ENCODE results near the gene FAAH2. TPM values are rescaled to one million over a fixed set of nuclear protein-coding genes. Genes with fewer than 3 reads are reported as not detected.
A peak's percentile ranks its signal among the peaks of the same experiment; 100 is the strongest.
"Not testable (repeated sequence)": the region's sequence is repeated elsewhere in the genome, so short reads cannot be mapped to it uniquely, and the experiment has no call there.

The FAAH2 gene, protein sequence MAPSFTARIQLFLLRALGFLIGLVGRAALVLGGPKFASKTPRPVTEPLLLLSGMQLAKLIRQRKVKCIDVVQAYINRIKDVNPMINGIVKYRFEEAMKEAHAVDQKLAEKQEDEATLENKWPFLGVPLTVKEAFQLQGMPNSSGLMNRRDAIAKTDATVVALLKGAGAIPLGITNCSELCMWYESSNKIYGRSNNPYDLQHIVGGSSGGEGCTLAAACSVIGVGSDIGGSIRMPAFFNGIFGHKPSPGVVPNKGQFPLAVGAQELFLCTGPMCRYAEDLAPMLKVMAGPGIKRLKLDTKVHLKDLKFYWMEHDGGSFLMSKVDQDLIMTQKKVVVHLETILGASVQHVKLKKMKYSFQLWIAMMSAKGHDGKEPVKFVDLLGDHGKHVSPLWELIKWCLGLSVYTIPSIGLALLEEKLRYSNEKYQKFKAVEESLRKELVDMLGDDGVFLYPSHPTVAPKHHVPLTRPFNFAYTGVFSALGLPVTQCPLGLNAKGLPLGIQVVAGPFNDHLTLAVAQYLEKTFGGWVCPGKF
- total RNA-seq = 1 to 10 TPM in 3 of 8 experiments, under 1 TPM in 4, not detected in 1; 0.18 to 1.4 (median 0.92) TPM

DNA sequence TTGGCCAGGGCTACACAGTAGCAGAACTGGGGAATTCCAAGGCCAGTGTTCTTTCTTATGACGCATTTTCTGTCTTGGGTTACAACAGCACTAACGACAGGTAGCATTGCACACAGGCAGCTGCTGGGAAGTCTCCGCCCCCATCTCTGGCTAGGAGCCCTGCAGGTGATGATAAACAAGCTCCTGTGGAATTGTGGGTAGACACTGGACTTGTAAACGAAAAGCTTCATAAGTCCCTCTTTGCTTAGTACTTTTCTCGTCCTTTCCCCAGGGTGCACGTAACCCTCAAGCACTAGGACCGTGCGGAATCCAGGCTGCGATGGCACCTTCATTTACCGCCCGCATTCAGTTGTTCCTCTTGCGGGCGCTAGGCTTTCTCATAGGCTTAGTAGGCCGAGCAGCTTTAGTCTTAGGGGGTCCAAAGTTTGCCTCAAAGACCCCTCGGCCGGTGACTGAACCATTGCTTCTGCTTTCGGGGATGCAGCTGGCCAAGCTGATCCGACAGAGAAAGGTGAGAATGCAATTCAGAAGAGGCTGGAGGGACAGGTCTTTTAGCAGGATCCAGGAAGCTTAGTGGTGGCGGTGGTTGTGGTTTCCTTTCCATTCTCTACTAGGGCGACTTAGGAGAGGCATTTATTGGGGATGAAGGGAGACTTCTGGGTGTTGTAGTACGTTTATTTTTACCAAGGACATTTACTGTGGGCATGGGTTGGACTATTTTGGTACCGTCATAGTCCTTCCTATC, at the start of gene FAAH2:
FAAH2 (plus strand) TSS at position 200 of the 745 bp plus-strand sequence; CDS start at position 320, 120 bp downstream.
- WGBS, 10 experiments = 0 to 48% (median 20%) methylated on average over 1 to 14 of the region's 22 CpGs; no CpG with 5 or more reads in 6 of the 10 experiments
- Histone ChIP-seq H3K27ac (no peak within 1 kb of the TSS), H3K4me1 (replicated peaks in 1 of 2) (no peaks in the 10 kb centered on the region), H3K4me3 (peak within 1 kb of the TSS in 1 of 5 donors; percentile 31)
- in situ Hi-C loops (cut with MboI; ENCODE audit: low pct_unique_long_range_greater_than_20kb in 2 of 9, low sequenced_read_pairs in 9 of 9, unreplicated experiment in 9 of 9) = no loop called here
- ATAC-seq (replicated peaks in 6 of 8) = peak in 6 of 8 experiments; percentile 23 to 82 (median 54)

DNA sequence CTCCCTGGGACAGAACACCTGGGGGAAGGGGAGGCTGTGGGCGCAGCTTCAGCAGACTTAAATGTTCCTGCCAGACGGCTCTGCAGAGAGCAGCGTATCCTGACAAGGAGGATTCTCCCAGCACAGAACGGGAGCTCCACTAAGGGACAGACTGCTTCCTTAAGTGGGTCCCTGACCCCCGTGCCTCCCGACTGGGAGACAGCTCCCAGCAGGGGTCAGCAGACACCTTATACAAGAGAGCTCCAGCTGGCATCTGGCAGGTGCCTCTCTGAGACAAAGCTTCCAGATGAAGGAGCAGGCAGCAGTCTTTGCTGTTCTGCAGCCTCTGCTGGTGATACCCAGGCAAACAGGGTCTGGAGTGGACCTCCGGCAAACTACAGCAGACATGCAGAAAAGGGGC, 44.5 kb upstream of the FAAH2 start:
- Histone ChIP-seq H3K27ac (no peak overlapping the region), H3K4me3 (no peak overlapping the region), H3K4me1 (replicated peaks in 1 of 2) (no peaks in the 10 kb centered on the region)
- 76 to 100% methylated on average over 1 to 7 of the region's 7 CpGs; no CpG with 5 or more reads in 8 of the 10 experiments for WGBS, 10 experiments
- ATAC-seq (replicated peaks in 6 of 8) = no peak
- in situ Hi-C loops (cut with MboI; ENCODE audit: low pct_unique_long_range_greater_than_20kb in 2 of 9, low sequenced_read_pairs in 9 of 9, unreplicated experiment in 9 of 9) = no loop called here

DNA sequence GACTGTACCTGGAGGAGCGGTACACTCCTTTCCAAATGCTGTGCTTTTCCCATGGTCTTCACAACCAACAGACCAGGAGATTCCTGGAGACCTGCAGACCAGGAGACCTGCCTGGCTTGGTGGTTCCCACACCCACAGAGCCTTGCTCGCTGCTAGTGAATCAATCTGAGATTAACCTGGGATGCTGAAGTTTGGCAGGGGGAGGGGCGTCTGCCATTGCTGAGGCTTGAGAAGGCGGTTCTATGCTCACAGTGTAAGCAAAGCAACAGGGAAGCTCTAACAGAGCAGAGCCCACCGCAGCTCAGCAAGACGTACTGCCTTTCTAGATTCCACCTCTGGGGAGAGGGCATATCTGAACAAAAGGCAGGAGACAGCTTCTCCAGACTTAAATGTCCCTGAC, 34.5 kb upstream of the FAAH2 start:
- Histone ChIP-seq H3K27ac (no peak overlapping the region), H3K4me1 (replicated peaks in 1 of 2) (no peaks in the 10 kb centered on the region), H3K4me3 (no peak overlapping the region)
- in situ Hi-C loops (cut with MboI; ENCODE audit: low pct_unique_long_range_greater_than_20kb in 2 of 9, low sequenced_read_pairs in 9 of 9, unreplicated experiment in 9 of 9) = no loop called here
- WGBS, 10 experiments = 80 to 100% (median 100%) methylated on average over 1 to 2 of the region's 6 CpGs; no CpG with 5 or more reads in 7 of the 10 experiments
- no peak for ATAC-seq (replicated peaks in 6 of 8)

DNA sequence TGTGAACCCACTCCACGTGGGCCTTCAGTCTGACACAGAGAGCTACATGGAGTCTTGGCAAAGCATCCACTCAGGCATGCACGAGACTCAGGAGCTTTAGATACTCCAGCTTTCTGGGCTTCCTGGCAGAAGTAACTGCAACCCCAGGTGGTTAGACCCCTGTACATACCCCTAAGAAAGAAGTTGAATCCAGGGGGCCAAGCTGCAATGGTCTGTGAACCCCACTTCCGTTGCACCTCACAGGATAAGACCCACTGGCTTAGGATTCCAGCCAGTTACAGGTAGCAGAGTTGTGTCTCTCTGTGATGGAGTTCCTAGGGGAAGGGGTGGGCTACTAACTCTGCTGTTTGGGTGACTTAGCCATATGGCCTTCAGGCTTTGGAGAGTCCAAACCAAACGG, 21.4 kb upstream of the FAAH2 start:
- H3K27ac ChIP-seq = no peak overlapping the region
- 40 to 92% methylated on average over 1 to 2 of the region's 4 CpGs; no CpG with 5 or more reads in 8 of the 10 experiments for WGBS, 10 experiments
- H3K4me1 ChIP-seq (replicated peaks in 1 of 2) = no peaks in the 10 kb centered on the region
- no peak for ATAC-seq (replicated peaks in 6 of 8)
- H3K4me3 ChIP-seq = no peak overlapping the region
- in situ Hi-C loops (cut with MboI; ENCODE audit: low pct_unique_long_range_greater_than_20kb in 2 of 9, low sequenced_read_pairs in 9 of 9, unreplicated experiment in 9 of 9) = no loop called here

DNA sequence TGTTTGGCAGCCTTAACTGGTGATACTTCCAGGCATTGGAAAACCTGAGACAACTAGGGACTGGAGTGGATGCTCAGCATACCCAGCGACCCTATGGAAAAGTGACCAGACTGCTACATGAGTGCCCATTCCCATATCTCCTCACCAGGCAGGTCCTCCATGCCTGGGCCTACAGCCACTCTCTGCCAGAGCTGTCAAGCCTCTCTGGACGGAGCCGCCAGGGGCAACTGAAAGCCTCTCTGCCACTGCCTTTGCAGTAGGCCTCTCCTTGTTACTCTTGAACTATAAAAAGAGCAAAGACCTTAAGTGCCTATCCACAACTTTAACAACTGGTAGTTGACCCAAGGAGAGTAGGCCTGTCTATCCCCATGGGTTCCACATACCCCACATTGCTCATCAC, 20.2 kb upstream of the FAAH2 start:
- Histone ChIP-seq H3K4me3 (no peak overlapping the region), H3K4me1 (replicated peaks in 1 of 2) (no peaks in the 10 kb centered on the region), H3K27ac (no peak overlapping the region)
- no peak for ATAC-seq (replicated peaks in 6 of 8)
- in situ Hi-C loops (cut with MboI; ENCODE audit: low pct_unique_long_range_greater_than_20kb in 2 of 9, low sequenced_read_pairs in 9 of 9, unreplicated experiment in 9 of 9) = no loop called here
- WGBS, 10 experiments = 59% methylated on average over 3 of the region's 3 CpGs; no CpG with 5 or more reads in 9 of the 10 experiments

DNA sequence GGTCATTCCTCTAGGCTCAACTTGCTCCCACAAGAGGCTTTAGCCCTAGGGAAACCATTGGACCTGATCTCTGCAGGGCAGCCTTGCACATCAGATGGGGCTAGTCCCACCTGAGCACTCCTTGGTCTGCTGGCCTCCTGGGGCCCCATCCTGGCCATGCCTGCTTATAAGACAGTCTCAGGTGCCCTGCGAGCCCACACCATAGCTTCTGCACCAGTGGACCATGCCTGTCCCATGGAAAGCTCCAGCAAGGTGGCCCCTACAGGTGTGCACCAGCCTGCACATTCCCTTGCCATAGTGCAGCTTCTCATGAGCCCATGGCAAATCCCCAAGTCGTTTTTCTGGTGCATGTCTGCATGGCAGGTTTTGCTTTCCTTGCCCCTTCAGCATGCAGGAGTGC, 19.6 kb upstream of the FAAH2 start:
- ATAC-seq (replicated peaks in 6 of 8) = no peak
- Histone ChIP-seq H3K27ac (no peak overlapping the region), H3K4me3 (no peak overlapping the region), H3K4me1 (replicated peaks in 1 of 2) (no peaks in the 10 kb centered on the region)
- in situ Hi-C loops (cut with MboI; ENCODE audit: low pct_unique_long_range_greater_than_20kb in 2 of 9, low sequenced_read_pairs in 9 of 9, unreplicated experiment in 9 of 9) = no loop called here
- WGBS, 10 experiments = 80% methylated on average over 1 of the region's 2 CpGs; no CpG with 5 or more reads in 9 of the 10 experiments

DNA sequence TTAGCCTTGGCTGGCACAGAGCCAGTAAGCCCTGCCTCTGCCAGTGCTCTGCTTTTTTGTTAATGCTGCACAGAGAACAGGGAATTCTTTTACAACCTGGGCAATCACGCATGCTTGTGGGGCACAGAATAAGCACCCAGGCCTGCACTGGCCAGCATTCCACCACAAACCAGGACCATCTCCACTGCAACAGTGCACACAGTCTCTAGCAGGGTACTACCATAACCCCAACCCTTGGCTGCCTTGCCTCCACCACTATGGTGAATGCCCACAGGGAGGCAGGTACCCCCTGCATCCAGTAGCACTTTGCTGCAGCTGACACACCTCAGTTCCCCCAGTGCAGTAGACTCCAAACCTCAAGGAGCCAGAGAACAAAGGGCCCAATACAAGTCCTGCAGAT, 19.2 kb upstream of the FAAH2 start:
- no peaks in the 10 kb centered on the region for H3K4me1 ChIP-seq (replicated peaks in 1 of 2)
- no CpG with 5 or more reads among the region's 1 CpG for WGBS, 10 experiments
- H3K27ac ChIP-seq = no peak overlapping the region
- in situ Hi-C loops (cut with MboI; ENCODE audit: low pct_unique_long_range_greater_than_20kb in 2 of 9, low sequenced_read_pairs in 9 of 9, unreplicated experiment in 9 of 9) = no loop called here
- ATAC-seq (replicated peaks in 6 of 8) = no peak
- no peak overlapping the region for H3K4me3 ChIP-seq

DNA sequence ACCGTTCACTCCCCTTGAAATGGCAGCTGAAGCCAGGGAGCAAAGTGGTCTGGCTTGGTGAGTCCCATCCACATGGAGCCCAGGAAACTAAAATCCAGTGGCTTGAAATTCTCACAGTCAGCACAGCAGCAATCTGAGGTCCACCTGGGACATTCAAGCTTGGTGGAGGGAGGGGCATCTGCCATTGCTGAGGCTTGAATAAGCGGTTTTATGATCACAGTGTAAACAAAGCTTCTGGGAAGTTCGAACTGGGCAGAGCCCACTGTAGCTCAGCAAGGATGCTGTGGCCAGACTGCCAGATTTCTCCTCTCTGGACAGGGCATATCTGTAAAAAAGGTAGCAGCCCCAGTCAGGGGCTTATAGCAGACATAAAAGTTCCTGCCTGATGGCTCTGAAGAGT, 15.5 kb upstream of the FAAH2 start:
- H3K4me3 ChIP-seq = no peak overlapping the region
- ATAC-seq (replicated peaks in 6 of 8) = no peak
- in situ Hi-C loops (cut with MboI; ENCODE audit: low pct_unique_long_range_greater_than_20kb in 2 of 9, low sequenced_read_pairs in 9 of 9, unreplicated experiment in 9 of 9) = no loop called here
- WGBS, 10 experiments = 100% methylated on average over 1 of the region's 3 CpGs; no CpG with 5 or more reads in 9 of the 10 experiments
- H3K4me1 ChIP-seq (replicated peaks in 1 of 2) = no peaks in the 10 kb centered on the region
- no peak overlapping the region for H3K27ac ChIP-seq

DNA sequence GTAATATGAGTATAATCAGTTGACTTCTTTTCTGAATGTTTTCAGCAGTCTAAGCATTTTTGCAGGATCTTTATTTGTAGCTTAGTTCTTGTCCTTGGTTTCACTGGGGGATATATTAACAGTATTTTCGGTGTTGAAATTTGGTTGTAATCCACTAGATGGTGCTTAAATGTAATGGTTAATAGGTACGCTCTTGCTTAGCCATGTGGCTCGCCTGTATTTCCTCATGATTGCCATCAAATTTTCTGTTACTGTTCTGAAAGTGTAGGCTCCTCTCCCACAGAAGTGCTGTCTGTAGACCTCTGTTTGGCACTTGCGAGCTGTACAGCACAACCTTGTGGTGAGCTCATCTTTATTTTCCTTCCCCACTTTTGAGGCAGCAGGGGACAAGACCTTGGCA, 3.9 kb upstream of the FAAH2 start:
- in situ Hi-C loops (cut with MboI; ENCODE audit: low pct_unique_long_range_greater_than_20kb in 2 of 9, low sequenced_read_pairs in 9 of 9, unreplicated experiment in 9 of 9) = no loop called here
- no peak overlapping the region for H3K4me3 ChIP-seq
- WGBS, 10 experiments = 0 to 40% (median 19%) methylated on average over 1 to 4 of the region's 4 CpGs; no CpG with 5 or more reads in 6 of the 10 experiments
- no peak for ATAC-seq (replicated peaks in 6 of 8)
- no peaks in the 10 kb centered on the region for H3K4me1 ChIP-seq (replicated peaks in 1 of 2)
- no peak overlapping the region for H3K27ac ChIP-seq

DNA sequence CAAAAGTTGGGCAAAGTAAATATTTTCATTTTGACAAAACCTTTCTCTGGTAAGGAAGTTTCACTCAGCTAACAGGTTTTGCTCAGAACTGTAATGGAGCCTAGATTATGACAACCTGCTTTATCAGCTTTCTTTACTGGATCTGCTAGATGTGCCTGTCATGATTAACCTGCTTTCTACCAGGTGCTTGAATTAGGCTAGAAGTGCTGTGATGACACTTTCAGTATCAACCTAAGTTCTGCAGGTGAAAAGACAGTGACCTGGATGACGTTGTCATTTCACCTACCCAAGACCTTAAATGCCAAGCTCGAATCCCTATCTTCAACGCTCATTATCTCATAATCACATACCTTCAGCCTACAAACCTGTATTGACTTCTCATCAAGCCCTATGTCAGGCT, 1.5 kb upstream of the FAAH2 start:
- Histone ChIP-seq H3K27ac (no peak overlapping the region), H3K4me1 (replicated peaks in 1 of 2) (no peaks in the 10 kb centered on the region), H3K4me3 (no peak overlapping the region)
- 0 to 62% (median 20%) methylated on average over 2 to 3 of the region's 3 CpGs; no CpG with 5 or more reads in 7 of the 10 experiments for WGBS, 10 experiments
- in situ Hi-C loops (cut with MboI; ENCODE audit: low pct_unique_long_range_greater_than_20kb in 2 of 9, low sequenced_read_pairs in 9 of 9, unreplicated experiment in 9 of 9) = no loop called here
- ATAC-seq (replicated peaks in 6 of 8) = no peak

DNA sequence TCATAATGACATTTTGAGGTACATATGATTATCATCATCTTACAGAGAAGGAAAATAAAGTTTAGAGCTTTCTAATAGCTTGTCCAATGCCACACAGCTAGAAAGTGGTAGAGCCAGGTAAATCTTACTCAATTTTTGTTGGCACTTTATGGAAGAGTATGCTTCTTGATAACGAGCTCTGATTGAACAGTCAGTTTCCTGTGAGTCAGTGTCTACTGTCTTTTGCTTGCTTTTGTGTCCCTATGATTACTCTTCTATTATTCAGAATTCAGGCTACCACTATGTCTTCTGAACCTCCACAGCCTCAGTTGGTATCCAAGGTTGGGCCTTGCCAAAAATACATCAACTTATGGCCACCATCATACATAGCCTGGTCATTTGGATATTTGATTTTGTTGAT, 2.6 kb downstream of the FAAH2 start:
- no peak for ATAC-seq (replicated peaks in 6 of 8)
- H3K4me1 ChIP-seq (replicated peaks in 1 of 2) = no peaks in the 10 kb centered on the region
- 0 to 60% (median 0%) methylated on average over 1 of the region's 1 CpG; no CpG with 5 or more reads in 7 of the 10 experiments for WGBS, 10 experiments
- in situ Hi-C loops (cut with MboI; ENCODE audit: low pct_unique_long_range_greater_than_20kb in 2 of 9, low sequenced_read_pairs in 9 of 9, unreplicated experiment in 9 of 9) = no loop called here
- H3K27ac ChIP-seq = no peak overlapping the region
- no peak overlapping the region for H3K4me3 ChIP-seq

DNA sequence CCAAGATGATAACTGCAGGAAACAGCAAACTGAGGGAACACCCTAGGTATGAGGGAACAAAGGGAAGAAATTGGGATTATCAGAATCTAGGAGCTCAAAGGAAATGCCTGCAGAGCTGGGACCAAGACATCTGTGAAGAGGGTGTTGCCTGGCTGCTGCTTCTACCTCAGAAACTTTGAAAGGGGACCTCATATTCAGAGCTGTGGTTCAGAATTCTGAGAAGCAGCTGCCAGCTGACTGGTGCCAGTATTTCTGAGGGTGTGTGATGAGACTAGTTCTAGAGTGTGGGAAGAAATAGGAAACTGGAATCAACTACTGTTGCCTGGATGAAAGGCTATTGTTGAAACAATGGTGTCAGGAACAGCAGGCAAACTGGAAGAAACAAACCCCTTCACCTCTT, 8.5 kb downstream of the FAAH2 start:
- in situ Hi-C loops (cut with MboI; ENCODE audit: low pct_unique_long_range_greater_than_20kb in 2 of 9, low sequenced_read_pairs in 9 of 9, unreplicated experiment in 9 of 9) = no loop called here
- ATAC-seq (replicated peaks in 6 of 8) = no peak
- no peaks in the 10 kb centered on the region for H3K4me1 ChIP-seq (replicated peaks in 1 of 2)

DNA sequence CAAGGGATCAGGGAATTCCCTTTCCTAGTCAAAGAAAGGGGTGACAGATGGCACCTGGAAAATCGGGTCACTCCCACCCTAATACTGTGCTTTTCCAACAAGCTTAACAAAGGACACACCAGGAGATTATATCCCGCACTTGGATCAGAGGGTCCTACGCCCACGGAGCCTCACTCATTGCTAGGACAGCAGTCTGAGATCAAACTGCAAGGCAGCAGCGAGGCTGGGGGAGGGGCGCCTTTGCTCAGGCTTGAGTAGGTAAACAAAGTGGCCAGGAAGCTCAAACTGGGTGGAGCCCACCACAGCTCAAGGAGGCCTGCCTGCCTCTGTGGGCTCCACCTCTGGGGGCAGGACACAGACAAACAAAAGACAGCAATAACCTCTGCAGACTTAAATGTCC, 9.2 kb downstream of the FAAH2 start:
- in situ Hi-C loops (cut with MboI; ENCODE audit: low pct_unique_long_range_greater_than_20kb in 2 of 9, low sequenced_read_pairs in 9 of 9, unreplicated experiment in 9 of 9); H3K4me1 ChIP-seq (replicated peaks in 1 of 2); H3K4me3 ChIP-seq; H3K27ac ChIP-seq; ATAC-seq (replicated peaks in 6 of 8): not testable (repeated sequence)
- WGBS, 10 experiments = 20% methylated on average over 1 of the region's 6 CpGs; no CpG with 5 or more reads in 9 of the 10 experiments

More for the DNA sequence above, 8.5 kb downstream of the FAAH2 start:
- Histone ChIP-seq H3K4me3 (no peak overlapping the region), H3K27ac (no peak overlapping the region)
